T1000 (cell line): ENCODE measurements around the gene PADI2.

ENCODE experiments used
- DNase-seq: peaks from one replicate; lab custom pipeline; 2025; ENCODE audit warnings: mixed read lengths; lab: John Stamatoyannopoulos, UW

Gene PADI2

GRCh38 chr1:17119076-17119772 lies at the start of gene PADI2:
Gene PADI2, minus strand, starts transcription at chr1:17119451. Its CDS starts 80 bp downstream, at chr1:17119371.
- DNase-seq = no peak

GRCh38 chr1:17168091-17168876 lies 49.0 kb upstream of the PADI2 start:
- no peak for DNase-seq

GRCh38 chr1:17167786-17168090 lies 48.5 kb upstream of the PADI2 start:
- DNase-seq = no peak

- DNase-seq = no peak
These were observed 48.0 kb upstream of the PADI2 start for GRCh38 chr1:17167041-17167785.

- no peak for DNase-seq
These were observed 46.6 kb upstream of the PADI2 start for GRCh38 chr1:17165823-17166222.

- no peak for DNase-seq
These were observed 44.8 kb upstream of the PADI2 start for GRCh38 chr1:17163789-17164666.

- no peak for DNase-seq
These were observed 44.1 kb upstream of the PADI2 start for GRCh38 chr1:17163371-17163770.

- DNase-seq = no peak
These were observed 43.7 kb upstream of the PADI2 start for GRCh38 chr1:17162941-17163340.

- no peak for DNase-seq
These were observed 42.9 kb upstream of the PADI2 start for GRCh38 chr1:17161926-17162800.

GRCh38 chr1:17161137-17161740 lies 42.0 kb upstream of the PADI2 start:
- DNase-seq = no peak

GRCh38 chr1:17158961-17159360 lies 39.7 kb upstream of the PADI2 start:
- DNase-seq = no peak

- DNase-seq = no peak
These were observed 36.9 kb upstream of the PADI2 start for GRCh38 chr1:17156108-17156507.

- no peak for DNase-seq
These were observed 36.1 kb upstream of the PADI2 start for GRCh38 chr1:17155257-17155920.

GRCh38 chr1:17149771-17150170 lies 30.5 kb upstream of the PADI2 start:
- DNase-seq = no peak

- no peak for DNase-seq
These were observed 29.8 kb upstream of the PADI2 start for GRCh38 chr1:17148950-17149608.

GRCh38 chr1:17145648-17146047 lies 26.4 kb upstream of the PADI2 start:
- no peak for DNase-seq

GRCh38 chr1:17143760-17144159 lies 24.5 kb upstream of the PADI2 start:
- no peak for DNase-seq

- no peak for DNase-seq
These were observed 22.4 kb upstream of the PADI2 start for GRCh38 chr1:17141441-17142197.

GRCh38 chr1:17140279-17140678 lies 21.0 kb upstream of the PADI2 start:
- no peak for DNase-seq
